ENCODE data around the gene SYK. TPM values are rescaled to one million over a fixed set of nuclear protein-coding genes. Genes with fewer than 3 reads are reported as not detected.

Gene SYK
- total RNA-seq, 1 donor from 2014 or later: 13.0 TPM

- peaks cover 9% of the 10 kb centered on the region for H3K4me1 Mint-ChIP-seq (ENCODE audit: unreplicated experiment)
- no peaks in the 10 kb centered on the region for H3K9me3 Mint-ChIP-seq
- TF ChIP-seq, protein P1, sequence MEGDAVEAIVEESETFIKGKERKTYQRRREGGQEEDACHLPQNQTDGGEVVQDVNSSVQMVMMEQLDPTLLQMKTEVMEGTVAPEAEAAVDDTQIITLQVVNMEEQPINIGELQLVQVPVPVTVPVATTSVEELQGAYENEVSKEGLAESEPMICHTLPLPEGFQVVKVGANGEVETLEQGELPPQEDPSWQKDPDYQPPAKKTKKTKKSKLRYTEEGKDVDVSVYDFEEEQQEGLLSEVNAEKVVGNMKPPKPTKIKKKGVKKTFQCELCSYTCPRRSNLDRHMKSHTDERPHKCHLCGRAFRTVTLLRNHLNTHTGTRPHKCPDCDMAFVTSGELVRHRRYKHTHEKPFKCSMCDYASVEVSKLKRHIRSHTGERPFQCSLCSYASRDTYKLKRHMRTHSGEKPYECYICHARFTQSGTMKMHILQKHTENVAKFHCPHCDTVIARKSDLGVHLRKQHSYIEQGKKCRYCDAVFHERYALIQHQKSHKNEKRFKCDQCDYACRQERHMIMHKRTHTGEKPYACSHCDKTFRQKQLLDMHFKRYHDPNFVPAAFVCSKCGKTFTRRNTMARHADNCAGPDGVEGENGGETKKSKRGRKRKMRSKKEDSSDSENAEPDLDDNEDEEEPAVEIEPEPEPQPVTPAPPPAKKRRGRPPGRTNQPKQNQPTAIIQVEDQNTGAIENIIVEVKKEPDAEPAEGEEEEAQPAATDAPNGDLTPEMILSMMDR (conservative IDR thresholded peaks at IDR 0.05): no peak
- peaks cover 55% of the 10 kb centered on the region for H3K27me3 Mint-ChIP-seq
- H3K27ac Mint-ChIP-seq: no peak overlapping the region
- DNase-seq (ENCODE audit: extremely low spot score, unreplicated experiment): no peak
- H3K36me3 Mint-ChIP-seq: no peaks in the 10 kb centered on the region
- peak overlapping the region; percentile 54 for H3K4me3 Mint-ChIP-seq
Observed at GRCh38 chr9:90799271-90799852, 2.3 kb upstream of the SYK start.

GRCh38 chr9:90801973-90802322 is 329 bp downstream of the SYK start:
- peak overlapping the region; percentile 89 for H3K4me3 Mint-ChIP-seq
- H3K27me3 Mint-ChIP-seq: peaks cover 64% of the 10 kb centered on the region
- H3K9me3 Mint-ChIP-seq: no peaks in the 10 kb centered on the region
- no peaks in the 10 kb centered on the region for H3K36me3 Mint-ChIP-seq
- peaks cover 18% of the 10 kb centered on the region for H3K4me1 Mint-ChIP-seq (ENCODE audit: unreplicated experiment)
- DNase-seq (ENCODE audit: extremely low spot score, unreplicated experiment): no peak
- TF ChIP-seq, protein P1 (conservative IDR thresholded peaks at IDR 0.05): no peak
- H3K27ac Mint-ChIP-seq: peak overlapping the region; percentile 79

DNA sequence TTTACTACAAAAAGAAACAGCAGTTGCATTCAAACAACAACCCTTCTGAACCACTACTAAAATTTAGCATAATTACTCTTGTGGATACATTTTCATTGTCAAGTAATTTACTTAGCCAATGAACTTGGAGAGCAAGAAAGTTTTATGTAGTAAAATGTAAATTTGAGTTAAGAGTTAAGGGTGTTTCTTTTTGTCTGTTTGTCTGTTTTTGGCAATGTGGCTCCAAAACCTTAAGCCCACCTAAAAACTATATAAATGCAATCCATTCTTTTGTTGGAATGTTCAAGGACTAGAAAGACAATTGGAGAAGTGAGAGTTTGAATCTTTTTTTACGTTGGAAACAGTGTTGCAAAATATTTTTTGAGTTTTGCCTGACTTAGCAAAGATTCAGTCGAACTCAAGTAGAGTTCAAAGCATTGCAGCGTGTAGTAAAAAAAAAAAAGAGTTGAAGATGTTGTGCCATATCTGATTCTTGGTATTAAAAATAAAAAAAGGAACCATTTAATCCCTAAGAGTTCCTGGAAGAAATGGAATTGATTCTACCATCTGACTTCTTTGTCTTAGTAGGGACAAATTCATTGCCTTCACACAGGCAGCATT is 867 bp downstream of the SYK start:
- H3K27ac Mint-ChIP-seq: peak overlapping the region; percentile 79
- no peak for DNase-seq (ENCODE audit: extremely low spot score, unreplicated experiment)
- TF ChIP-seq, protein P1 (conservative IDR thresholded peaks at IDR 0.05): no peak
- H3K27me3 Mint-ChIP-seq: peaks cover 64% of the 10 kb centered on the region
- H3K4me3 Mint-ChIP-seq: peak overlapping the region; percentile 89
- no peaks in the 10 kb centered on the region for H3K9me3 Mint-ChIP-seq
- H3K4me1 Mint-ChIP-seq (ENCODE audit: unreplicated experiment): peaks cover 18% of the 10 kb centered on the region
- no peaks in the 10 kb centered on the region for H3K36me3 Mint-ChIP-seq

DNA sequence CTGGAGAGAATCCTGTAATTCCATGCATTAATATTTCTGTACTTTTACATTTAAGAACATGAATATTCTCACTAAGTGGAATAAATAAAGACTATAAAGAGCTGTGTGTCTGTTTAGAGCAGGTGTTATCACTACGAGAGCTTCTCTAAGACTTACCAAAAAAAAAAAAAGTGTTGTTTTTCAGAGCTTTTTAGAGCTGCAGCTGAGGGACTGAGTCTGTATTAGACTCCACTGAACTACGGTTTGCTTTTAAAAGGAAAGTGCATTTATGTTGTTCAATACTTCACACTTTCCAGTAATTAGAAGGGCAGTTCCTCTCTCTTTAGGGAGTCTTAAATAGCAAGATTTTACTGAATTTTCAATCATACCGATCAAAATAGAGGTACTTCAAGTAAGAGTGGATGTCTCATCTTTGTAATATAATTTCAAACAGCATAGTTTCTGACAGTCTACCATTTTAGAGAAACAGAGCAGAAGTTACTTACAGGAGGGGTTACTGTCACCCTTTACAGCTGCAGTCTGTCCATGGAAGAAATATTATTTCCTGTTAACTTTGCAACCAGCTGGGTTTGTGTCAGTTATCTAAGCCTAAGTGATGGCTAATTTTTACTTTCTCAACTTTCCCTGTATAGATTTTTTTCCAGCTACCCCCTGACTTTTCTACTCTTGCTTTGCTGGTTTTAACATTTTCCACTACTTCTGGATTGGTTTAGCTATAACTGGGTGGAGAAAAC is 2.4 kb downstream of the SYK start:
- peaks cover 55% of the 10 kb centered on the region for H3K27me3 Mint-ChIP-seq
- H3K36me3 Mint-ChIP-seq: no peaks in the 10 kb centered on the region
- peaks cover 24% of the 10 kb centered on the region for H3K4me1 Mint-ChIP-seq (ENCODE audit: unreplicated experiment)
- H3K4me3 Mint-ChIP-seq: peak overlapping the region; percentile 40
- TF ChIP-seq, protein P1 (conservative IDR thresholded peaks at IDR 0.05): no peak
- no peak overlapping the region for H3K27ac Mint-ChIP-seq
- no peaks in the 10 kb centered on the region for H3K9me3 Mint-ChIP-seq
- DNase-seq (ENCODE audit: extremely low spot score, unreplicated experiment): no peak

- TF ChIP-seq, protein P1 (conservative IDR thresholded peaks at IDR 0.05): no peak
- Mint-ChIP-seq H3K36me3 (no peaks in the 10 kb centered on the region), H3K27me3 (peaks cover 42% of the 10 kb centered on the region), H3K4me1 (ENCODE audit: unreplicated experiment) (peaks cover 24% of the 10 kb centered on the region), H3K4me3 (no peak overlapping the region), H3K9me3 (no peaks in the 10 kb centered on the region), H3K27ac (no peak overlapping the region)
- no peak for DNase-seq (ENCODE audit: extremely low spot score, unreplicated experiment)
Observed at GRCh38 chr9:90805006-90805996, 3.7 kb downstream of the SYK start.

Data from type B pancreatic cell (in vitro differentiated cells).